Hematopoietic multipotent progenitor cell treated with erythropoietin and hydrocortisone succinate and interleukin-3 and kit ligand, for 4 days (in vitro differentiated cells): Measurements from ENCODE around the gene COBL.
A peak's percentile ranks its signal among the peaks of the same experiment; 100 is the strongest.

Experiments used
- DNase-seq: peaks from one replicate; pipeline ENCODE4 v3.0.0-alpha.2; 2015

The COBL gene

GRCh38 chr7:51031791-51032515, 284.7 kb downstream of the COBL start:
- no peak for DNase-seq

GRCh38 chr7:51031216-51031615, 285.4 kb downstream of the COBL start:
- no peak for DNase-seq

GRCh38 chr7:51029701-51030191, 286.9 kb downstream of the COBL start:
- DNase-seq: no peak

DNA sequence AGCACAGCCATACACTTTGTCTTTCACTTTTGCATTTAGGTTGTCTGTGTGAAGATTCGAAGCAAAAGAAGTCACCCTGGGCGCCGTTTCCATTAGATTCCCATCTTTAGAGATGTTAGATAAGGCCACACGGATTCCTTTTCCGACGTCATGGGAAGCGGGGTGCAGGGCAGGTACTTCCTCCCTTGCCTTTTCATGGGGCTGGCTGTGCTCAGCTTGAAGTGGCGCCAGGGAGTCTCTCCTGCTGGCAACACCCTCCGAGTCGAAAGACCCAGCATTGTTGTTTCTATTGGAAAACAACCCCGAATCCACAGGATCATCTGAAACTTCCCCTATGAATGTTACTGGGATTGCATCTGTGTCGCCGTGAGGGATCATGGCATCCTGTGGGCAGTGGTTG, 287.5 kb downstream of the COBL start:
- no peak for DNase-seq

GRCh38 chr7:51027935-51028830, 288.4 kb downstream of the COBL start:
- no peak for DNase-seq

DNA sequence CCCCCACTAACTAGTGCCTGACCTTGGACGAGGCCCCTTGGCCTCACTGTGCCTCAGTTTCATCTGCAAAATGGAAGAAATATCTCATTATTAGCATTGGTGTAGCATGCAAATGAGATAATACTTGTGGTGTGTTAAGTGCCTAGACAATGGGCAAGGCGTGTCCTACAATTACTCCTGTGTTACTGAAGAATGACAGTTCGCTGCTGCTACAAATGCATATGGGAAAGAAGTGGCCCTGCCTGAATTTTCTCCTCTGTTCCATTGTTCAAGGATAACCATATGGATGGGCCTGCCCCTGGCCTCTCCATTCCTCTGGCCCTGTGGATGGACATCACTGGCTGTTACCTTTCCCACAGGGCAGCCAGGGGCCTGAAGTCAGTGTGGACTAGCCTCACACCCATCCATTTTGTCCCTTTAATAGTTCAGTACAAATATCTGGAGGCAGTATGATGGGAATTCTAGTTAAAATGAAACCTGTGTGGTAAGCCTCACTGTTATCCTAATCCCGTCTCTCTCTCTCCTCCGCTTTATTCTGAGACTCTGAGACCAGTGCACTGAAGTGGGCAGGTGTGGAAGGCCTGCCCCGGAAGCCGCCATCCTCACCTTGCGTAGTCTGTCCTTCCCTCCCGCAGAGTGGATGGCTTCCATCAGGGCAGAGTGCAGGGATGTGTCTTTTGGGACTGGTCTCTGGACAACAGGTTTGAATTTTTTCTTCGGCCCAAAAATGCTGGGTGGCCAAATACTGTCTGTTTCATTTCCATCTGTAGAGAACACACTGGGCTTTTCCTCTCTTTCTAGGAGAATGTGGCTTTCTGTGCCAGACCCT, 289.3 kb downstream of the COBL start:
- no peak for DNase-seq

- DNase-seq: no peak
These were observed 290.3 kb downstream of the COBL start for GRCh38 chr7:51026341-51026740.

DNA sequence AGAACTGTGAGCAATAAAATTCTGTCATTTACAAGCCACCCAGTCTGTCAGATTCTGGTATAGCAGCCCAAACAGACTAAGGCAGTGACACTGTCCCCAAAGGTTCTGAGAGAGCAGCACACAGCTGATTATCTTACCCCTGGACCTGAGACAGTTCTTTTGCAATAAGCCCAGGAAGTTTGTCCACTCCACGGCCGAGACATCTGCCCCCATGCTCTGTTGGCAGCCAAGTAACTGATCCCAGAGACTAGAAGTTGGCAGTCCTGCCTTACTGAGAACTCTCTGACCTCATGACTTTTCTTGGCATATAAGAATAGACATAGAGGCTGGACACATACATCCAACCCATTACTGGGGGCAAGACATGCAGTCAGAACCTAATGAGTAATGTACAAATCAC, 290.9 kb downstream of the COBL start:
- no peak for DNase-seq

DNA sequence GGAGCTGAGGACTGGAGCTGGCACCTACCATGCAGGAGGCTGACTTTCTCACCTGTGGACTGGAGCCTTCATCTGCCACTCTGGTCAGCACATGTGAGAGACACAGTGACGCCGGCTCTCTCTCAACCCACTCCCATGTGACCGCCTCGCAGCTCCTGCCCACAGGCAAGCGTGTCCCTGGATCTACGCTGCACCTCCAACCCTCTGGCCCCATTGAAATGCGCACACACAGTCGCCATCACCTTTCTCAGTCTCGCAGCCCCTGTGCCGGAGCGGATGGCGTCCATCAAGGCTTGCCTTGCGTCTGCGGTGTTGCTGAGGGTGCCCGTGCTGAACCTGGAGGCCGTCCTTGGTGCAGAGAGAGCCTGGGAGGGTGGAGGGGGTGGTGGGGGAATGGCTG, 291.7 kb downstream of the COBL start:
- DNase-seq: no peak

GRCh38 chr7:51023547-51023946, 293.1 kb downstream of the COBL start:
- DNase-seq: no peak

DNA sequence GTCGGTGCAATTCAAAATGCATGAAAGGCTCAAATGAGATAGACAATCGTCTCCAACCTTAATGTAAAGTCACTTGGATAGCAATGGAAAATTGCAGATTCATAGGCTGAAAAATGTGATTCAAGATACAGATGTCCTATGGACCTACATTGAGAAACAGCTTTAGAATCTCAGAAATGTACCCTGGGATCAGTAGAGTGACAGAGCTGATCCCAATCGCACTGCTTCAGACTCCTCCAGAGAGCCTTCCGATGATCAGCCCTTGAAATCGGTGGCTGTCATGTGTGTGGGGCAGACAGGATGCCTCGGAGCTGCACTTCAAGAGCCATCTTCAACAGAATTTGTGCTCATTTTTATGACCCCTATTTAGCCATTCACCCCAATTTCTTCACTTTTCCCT, 293.8 kb downstream of the COBL start:
- DNase-seq: no peak

DNA sequence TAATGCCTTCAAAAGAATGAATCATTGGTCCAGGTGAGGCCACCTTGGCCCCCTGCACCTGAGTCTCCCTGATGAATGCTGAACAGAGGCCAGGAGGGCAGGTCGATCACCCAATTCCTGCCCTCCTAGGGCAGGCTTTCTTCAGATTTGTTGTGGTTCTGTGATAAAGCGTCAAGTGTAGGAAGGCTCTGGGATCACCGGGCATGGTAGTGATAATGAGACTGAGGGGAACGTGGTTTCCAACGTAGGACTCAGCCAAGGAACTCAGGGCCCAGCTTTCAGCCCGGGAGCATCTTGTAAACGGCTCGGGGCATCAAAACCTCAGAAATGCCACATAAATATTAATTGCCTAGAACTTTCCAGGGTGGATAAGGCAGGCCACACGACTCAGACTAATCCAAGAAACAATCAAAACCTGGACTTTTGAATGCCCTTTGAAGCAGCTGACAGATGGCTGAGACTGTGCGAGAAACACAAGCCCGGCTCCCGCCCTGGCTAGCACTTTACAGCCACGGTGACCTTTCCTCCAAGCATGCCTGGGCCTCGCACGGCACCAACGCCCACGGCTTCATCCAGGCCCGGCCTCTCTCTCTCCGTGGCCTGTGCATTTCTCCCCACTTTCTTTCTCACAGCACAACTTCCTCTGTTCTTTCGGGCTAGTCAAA, 294.6 kb downstream of the COBL start:
- DNase-seq: no peak

DNA sequence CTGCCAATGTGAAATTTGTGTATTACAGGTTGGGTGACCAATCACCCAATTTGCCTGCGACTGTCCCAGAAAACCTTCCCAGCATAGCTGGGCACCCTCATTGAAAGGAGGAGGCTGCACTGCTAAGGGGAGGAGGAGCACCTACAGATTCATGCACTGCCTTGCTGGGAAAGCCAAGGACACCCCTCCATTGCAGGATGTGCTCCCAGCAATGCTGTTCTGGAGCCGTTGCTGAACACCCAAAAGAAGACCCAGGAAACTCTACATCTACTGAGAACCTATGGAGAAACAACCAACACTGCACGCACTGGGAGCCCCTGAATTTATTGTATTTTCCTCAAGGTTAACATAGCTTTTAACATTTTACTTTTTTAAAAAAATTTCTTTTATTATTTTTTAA, 295.7 kb downstream of the COBL start:
- no peak for DNase-seq

DNA sequence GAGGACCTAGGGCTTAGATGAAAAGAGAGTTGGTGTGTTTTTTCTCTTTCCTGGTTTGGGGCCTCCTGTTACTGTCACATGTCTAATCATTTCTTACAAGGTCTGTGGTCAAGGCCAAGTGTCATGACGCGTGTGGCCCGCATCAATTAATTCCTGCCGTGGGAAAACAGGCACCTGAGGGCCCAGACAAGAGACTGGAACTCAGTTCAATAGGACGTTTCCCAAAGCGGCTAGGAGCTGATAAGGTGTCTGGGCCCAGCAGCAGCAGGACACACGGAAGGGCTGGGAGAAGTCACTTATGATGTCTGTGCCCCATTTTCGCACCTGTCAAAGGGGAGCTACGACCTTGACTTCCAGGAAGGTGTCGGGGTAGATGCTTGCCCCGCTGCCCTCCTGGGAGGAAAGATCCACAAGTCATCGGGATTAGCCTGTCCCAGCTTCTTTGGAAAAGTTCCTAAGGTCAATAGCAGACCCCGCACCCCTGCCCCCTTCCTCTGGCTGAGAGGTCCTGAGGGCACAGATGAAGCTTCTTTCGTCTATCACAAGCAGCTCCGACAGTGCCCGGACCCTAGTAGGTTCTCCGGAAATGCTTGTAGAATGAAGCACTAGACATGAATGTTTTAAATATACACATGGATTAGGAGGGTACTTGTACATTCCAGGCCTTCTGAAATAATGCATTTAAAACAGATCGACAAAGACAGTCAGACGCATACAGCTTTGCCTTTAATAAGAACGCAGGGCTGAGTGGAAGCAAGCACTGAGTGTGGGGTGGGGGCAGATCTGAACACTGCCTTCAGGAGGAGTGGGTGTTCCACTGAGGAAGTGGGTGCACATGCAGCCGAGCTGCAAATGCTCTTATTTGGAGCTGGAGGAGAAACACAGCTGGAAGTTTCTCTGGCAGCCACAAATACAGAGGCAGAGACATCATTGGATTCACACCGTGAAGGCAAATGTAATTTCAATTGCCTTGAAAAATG, 296.4 kb downstream of the COBL start:
- DNase-seq: no peak

DNA sequence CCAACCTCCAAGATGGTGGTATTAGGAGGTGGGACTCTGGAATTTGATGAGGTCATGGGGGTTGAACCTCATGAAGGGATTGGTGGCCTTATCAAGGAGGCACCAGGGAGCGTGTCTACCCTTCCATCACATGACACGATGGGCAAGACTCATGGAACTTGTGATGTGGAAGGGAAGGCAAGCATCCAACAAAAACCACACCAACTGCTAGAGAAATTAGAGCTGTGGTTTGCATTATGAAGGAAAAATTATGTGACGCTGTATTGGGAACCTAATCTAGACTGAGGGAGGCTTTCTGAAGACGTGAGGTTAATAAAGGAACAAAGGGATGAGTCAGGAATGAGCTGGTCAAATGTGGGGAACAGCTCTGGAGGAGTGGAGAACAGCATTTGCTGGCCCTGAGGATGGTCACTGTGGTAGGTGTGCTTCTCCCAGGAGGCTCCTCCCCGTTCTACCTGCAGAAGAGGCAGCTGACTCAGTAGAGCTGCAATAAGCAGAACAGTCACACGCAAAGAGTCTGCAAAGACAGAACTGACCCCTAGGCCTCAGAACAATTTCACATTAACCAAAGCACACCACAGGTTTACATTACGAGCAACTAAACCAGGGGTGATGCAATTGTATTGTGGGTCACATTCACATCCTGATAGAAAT, 297.3 kb downstream of the COBL start:
- DNase-seq: peak; percentile 30

DNA sequence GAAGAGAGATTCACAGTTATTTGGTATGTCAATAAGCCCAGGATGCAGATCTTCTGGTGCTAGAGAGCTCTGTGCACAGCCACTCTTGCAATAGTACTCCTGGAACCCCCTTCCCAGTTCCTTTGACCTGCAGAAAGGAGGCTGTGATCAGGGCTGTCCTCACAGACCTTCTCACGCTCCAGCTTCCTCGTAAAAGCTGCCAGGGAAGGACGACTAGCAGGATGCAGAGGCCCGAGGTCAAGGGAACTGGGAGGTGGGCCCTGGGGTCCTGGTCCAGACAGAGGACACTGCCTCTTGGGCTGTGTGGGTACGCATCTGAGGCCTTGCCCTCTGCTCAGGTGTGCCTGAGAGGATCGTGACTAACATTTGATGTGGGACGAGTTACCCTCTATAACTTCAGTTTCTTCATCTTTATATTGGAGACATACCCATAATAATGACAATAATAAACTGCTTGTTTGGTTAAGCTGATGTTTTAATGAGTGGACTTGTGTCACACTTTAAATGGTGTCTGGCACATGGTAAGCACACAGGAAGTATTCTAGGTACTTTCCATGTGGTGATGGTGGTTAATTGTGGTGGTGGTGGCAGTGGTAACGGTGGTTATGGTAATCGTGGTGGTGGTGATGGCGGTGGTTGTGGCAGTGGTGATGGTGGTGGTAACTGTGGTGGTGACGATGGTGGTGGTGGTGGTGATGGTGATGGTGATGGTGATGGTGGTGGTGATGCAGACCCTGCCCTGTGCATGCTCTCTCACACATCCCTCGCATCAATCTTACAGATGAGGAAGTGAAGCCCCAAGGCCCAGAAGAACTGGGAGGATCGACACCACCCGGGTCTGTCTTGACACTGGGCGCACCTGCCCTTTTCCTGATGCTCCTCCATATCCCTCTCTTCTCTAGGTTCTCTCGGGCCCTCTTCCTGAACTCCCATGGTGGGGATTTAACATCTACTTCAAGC, 298.8 kb downstream of the COBL start:
- DNase-seq: no peak

GRCh38 chr7:51016546-51016945, 300.1 kb downstream of the COBL start:
- no peak for DNase-seq

GRCh38 chr7:51015581-51015980, 301.0 kb downstream of the COBL start:
- DNase-seq: no peak

DNA sequence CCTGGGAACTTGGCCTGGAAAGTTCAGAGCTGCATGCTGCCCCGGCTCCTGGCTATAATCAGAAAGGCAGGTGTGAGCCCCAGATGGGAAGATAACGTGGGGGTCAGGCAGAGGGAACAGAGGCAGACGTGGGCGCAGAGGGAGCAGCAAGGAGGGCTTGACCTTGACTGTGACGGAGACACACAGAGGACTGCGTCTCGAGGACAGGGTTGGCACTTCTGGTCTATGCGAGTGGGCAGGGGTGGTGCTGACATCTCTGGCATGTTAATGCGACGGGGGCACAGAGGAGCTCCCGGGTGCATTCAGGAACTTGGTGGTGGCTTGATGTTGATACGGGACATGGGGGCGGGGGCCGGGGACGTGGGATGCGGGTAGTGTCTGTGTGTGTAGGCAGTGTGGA, 301.8 kb downstream of the COBL start:
- DNase-seq: no peak
